Neural cell (in vitro differentiated cells): Measurements from ENCODE around the gene GLS. TPM values are rescaled to one million over a fixed set of nuclear protein-coding genes. Genes with fewer than 3 reads are reported as not detected.

Experiments used
- H2AFZ ChIP-seq: fragments of 200-600, 300-800 bp; sonication (generic), shearing (Covaris generic); 2 replicates; pipeline ENCODE4 v1.6.0; 2014; ENCODE audit warnings: low read depth, mild to moderate bottlenecking, antibody characterized with exemption, low read length, moderate library complexity
- H3F3A ChIP-seq: fragments of 200-600 bp; shearing (Covaris generic); 2 replicates; pipeline ENCODE4 v1.6.1; 2016; ENCODE audit warnings: mild to moderate bottlenecking, moderate library complexity, mixed read lengths, antibody characterized with exemption, low read length; ENCODE audit not compliant: insufficient read depth, poor library complexity, severe bottlenecking
- H3K27ac ChIP-seq: fragments of 200-600, 300-800 bp; sonication (generic), shearing (Covaris generic); 2 replicates; pipeline ENCODE4 v1.5.1; 2014; ENCODE audit warnings: mild to moderate bottlenecking, low read length, moderate library complexity
- H3K27me3 ChIP-seq: fragments of 300-800, 200-600 bp; sonication (generic), shearing (Covaris generic); 2 replicates; pipeline ENCODE4 v1.6.0; 2014; ENCODE audit warnings: mild to moderate bottlenecking, low read depth, low read length, moderate library complexity; ENCODE audit not compliant: insufficient read depth
- H3K36me3 ChIP-seq: fragments of 300-800, 200-600 bp; sonication (generic), shearing (Covaris generic); 2 replicates; pipeline ENCODE4 v1.5.1; 2014; ENCODE audit warnings: mild to moderate bottlenecking, antibody characterized with exemption, low read length, moderate library complexity; ENCODE audit not compliant: insufficient read depth
- H3K4me2 ChIP-seq: fragments of 300-800, 200-600 bp; sonication (generic), shearing (Covaris generic); 2 replicates; pipeline ENCODE4 v1.6.0; 2014; ENCODE audit warnings: mild to moderate bottlenecking, low read length
- H3K4me3 ChIP-seq: fragments of 300-800, 200-600 bp; sonication (generic), shearing (Covaris generic); 2 replicates; pipeline ENCODE4 v1.5.1; 2014; ENCODE audit warnings: mild to moderate bottlenecking, low read length, moderate library complexity
- H3K79me2 ChIP-seq: fragments of 200-600 bp; shearing (Covaris generic); replicated peaks from 2 replicates; pipeline ENCODE4 v1.6.0; 2014; ENCODE audit warnings: mild to moderate bottlenecking, low read length, moderate library complexity; ENCODE audit not compliant: insufficient read depth
- H3K9ac ChIP-seq: fragments of 300-800, 200-600 bp; sonication (generic), shearing (Covaris generic); 2 replicates; pipeline ENCODE4 v1.6.1; 2016; ENCODE audit warnings: mild to moderate bottlenecking, low read length, mixed read lengths
- H3K9me2 ChIP-seq: fragments of 200-600 bp; shearing (Covaris generic); 2 replicates; pipeline ENCODE4 v1.6.1; 2016; ENCODE audit warnings: mild to moderate bottlenecking, low read length, mixed read lengths; ENCODE audit not compliant: insufficient read depth
- H3K9me3 ChIP-seq: fragments of 200-600, 300-800 bp; sonication (generic), shearing (Covaris generic); 2 replicates; pipeline ENCODE4 v1.6.1; 2016; ENCODE audit warnings: mild to moderate bottlenecking, mixed run types, low read length, moderate library complexity, mixed read lengths
- H4K20me1 ChIP-seq: fragments of 200-600 bp; shearing (Covaris generic); 2 replicates; pipeline ENCODE4 v1.6.1; 2016; ENCODE audit warnings: mild to moderate bottlenecking, mixed run types; ENCODE audit not compliant: insufficient read depth
- EP300 ChIP-seq: fragments of 450-650 bp; conservative IDR thresholded peaks from 2 replicates; pipeline ENCODE4 v1.6.1; 2014; ENCODE audit warnings: antibody characterized with exemption, mild to moderate bottlenecking, moderate library complexity; ENCODE audit not compliant: poor library complexity, severe bottlenecking
- EZH2 ChIP-seq: fragments of 200-600, 300-800 bp; shearing (Covaris generic), sonication (generic); IDR thresholded peaks from 2 replicates; pipeline ENCODE4 v1.6.1; 2014; ENCODE audit warnings: antibody characterized with exemption, low read length, borderline replicate concordance, mild to moderate bottlenecking; ENCODE audit not compliant: insufficient read depth, poor library complexity, severe bottlenecking
- MXI1 ChIP-seq: fragments of 450-650 bp; conservative IDR thresholded peaks from 2 replicates; pipeline ENCODE4 v1.6.1; 2014; ENCODE audit warnings: antibody characterized with exemption, mild to moderate bottlenecking; ENCODE audit not compliant: poor library complexity, severe bottlenecking
- POLR2AphosphoS5 ChIP-seq: IDR thresholded peaks from 2 replicates; pipeline ENCODE4 v1.6.1; 2012
- RAD21 ChIP-seq: fragments of 450-650 bp; conservative IDR thresholded peaks from 2 replicates; pipeline ENCODE4 v1.6.1; 2014; ENCODE audit warnings: antibody characterized with exemption, mild to moderate bottlenecking, moderate library complexity
- SMC3 ChIP-seq: fragments of 450-650 bp; conservative IDR thresholded peaks from 2 replicates; pipeline ENCODE4 v1.6.1; 2014; ENCODE audit warnings: antibody characterized with exemption, mild to moderate bottlenecking, moderate library complexity; ENCODE audit not compliant: poor library complexity
- TAF1 ChIP-seq: IDR thresholded peaks from 2 replicates; pipeline ENCODE4 v1.6.1; 2012; ENCODE audit warnings: low read depth
- polyA plus RNA-seq: library from polyadenylated mRNA; depleted of rRNA; stranded (reverse); fragments of >200 nt; gene quantifications from 2 replicates; pipeline ENCODE4 v1.2.3, GENCODE V29; 2014
- TF ChIP-seq, protein P1 (sequence below): fragments of 450-650 bp; IDR thresholded peaks from 2 replicates; pipeline ENCODE4 v1.5.1; 2014; ENCODE audit warnings: antibody characterized with exemption, mild to moderate bottlenecking, moderate library complexity; ENCODE audit not compliant: poor library complexity, severe bottlenecking
- TF ChIP-seq, protein P2 (sequence below): IDR thresholded peaks from 2 replicates; pipeline ENCODE4 v1.6.1; 2012; ENCODE audit warnings: borderline replicate concordance

Gene GLS
- polyA plus RNA-seq, 1 donor from 2014 or later = 90.2 TPM

DNA sequence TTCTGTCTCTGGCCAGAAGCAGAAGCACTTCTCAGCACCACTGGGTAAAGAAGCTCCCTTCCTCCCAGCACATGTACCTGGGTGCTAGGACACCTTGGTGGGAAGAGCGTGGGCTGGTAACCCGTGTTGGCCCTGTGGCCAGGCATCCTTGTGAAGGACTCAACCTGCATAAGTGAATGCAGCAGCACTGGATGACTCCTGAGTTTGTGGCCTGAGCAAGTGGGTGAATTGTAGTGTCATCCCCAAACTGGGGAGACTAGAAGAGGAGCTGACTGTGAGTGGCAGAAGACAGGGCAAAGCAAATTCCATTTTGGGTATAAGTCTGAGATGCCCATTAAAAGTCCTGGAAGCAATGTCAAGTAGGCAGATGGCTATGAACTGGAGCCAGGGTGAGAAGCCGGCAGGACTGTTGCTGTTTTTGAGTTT, 70.0 kb downstream of the GLS start:
- TF ChIP-seq EZH2 = no peak
- TF ChIP-seq TAF1 = no peak
- TF ChIP-seq, protein P1, sequence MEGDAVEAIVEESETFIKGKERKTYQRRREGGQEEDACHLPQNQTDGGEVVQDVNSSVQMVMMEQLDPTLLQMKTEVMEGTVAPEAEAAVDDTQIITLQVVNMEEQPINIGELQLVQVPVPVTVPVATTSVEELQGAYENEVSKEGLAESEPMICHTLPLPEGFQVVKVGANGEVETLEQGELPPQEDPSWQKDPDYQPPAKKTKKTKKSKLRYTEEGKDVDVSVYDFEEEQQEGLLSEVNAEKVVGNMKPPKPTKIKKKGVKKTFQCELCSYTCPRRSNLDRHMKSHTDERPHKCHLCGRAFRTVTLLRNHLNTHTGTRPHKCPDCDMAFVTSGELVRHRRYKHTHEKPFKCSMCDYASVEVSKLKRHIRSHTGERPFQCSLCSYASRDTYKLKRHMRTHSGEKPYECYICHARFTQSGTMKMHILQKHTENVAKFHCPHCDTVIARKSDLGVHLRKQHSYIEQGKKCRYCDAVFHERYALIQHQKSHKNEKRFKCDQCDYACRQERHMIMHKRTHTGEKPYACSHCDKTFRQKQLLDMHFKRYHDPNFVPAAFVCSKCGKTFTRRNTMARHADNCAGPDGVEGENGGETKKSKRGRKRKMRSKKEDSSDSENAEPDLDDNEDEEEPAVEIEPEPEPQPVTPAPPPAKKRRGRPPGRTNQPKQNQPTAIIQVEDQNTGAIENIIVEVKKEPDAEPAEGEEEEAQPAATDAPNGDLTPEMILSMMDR = no peak
- TF ChIP-seq POLR2AphosphoS5 = no peak
- no peak for TF ChIP-seq RAD21
- no peak for TF ChIP-seq EP300
- TF ChIP-seq, protein P2, sequence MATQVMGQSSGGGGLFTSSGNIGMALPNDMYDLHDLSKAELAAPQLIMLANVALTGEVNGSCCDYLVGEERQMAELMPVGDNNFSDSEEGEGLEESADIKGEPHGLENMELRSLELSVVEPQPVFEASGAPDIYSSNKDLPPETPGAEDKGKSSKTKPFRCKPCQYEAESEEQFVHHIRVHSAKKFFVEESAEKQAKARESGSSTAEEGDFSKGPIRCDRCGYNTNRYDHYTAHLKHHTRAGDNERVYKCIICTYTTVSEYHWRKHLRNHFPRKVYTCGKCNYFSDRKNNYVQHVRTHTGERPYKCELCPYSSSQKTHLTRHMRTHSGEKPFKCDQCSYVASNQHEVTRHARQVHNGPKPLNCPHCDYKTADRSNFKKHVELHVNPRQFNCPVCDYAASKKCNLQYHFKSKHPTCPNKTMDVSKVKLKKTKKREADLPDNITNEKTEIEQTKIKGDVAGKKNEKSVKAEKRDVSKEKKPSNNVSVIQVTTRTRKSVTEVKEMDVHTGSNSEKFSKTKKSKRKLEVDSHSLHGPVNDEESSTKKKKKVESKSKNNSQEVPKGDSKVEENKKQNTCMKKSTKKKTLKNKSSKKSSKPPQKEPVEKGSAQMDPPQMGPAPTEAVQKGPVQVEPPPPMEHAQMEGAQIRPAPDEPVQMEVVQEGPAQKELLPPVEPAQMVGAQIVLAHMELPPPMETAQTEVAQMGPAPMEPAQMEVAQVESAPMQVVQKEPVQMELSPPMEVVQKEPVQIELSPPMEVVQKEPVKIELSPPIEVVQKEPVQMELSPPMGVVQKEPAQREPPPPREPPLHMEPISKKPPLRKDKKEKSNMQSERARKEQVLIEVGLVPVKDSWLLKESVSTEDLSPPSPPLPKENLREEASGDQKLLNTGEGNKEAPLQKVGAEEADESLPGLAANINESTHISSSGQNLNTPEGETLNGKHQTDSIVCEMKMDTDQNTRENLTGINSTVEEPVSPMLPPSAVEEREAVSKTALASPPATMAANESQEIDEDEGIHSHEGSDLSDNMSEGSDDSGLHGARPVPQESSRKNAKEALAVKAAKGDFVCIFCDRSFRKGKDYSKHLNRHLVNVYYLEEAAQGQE = no peak
- no peak for TF ChIP-seq MXI1
- TF ChIP-seq SMC3 = no peak
- Histone ChIP-seq H2AFZ (no peak overlapping the region), H3K36me3 (no peaks in the 10 kb centered on the region), H3K4me3 (no peak overlapping the region), H3K9me3 (no peaks in the 10 kb centered on the region), H4K20me1 (no peaks in the 10 kb centered on the region), H3K9ac (no peak overlapping the region), H3K9me2 (no peaks in the 10 kb centered on the region), H3F3A (no peaks in the 10 kb centered on the region), H3K27ac (no peak overlapping the region), H3K4me2 (no peak overlapping the region), H3K79me2 (no peaks in the 10 kb centered on the region), H3K27me3 (no peaks in the 10 kb centered on the region)

DNA sequence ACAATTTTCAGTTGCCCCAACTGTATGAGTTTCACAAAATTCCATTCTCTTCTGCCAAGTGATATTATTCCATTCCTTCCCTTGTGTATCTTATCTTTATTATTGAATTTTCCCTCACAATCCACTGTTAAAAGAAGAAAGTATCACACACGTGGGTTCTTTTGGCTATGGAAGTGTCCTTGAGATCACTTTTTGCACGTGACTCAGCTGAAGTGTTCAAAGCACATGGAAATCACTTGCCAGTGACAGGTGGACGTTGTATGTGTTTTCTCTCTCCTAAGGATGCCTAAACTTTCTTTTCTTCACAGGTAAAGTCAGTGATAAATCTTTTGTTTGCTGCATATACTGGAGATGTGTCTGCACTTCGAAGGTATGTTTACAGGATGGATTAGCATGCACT, 72.6 kb downstream of the GLS start:
- TF ChIP-seq MXI1 = no peak
- TF ChIP-seq, protein P2 = no peak
- no peak for TF ChIP-seq RAD21
- TF ChIP-seq EZH2 = no peak
- Histone ChIP-seq H3K4me2 (no peak overlapping the region), H3K79me2 (no peaks in the 10 kb centered on the region), H3K9ac (no peak overlapping the region), H3K27me3 (no peaks in the 10 kb centered on the region), H3K27ac (no peak overlapping the region), H3K9me3 (no peaks in the 10 kb centered on the region), H4K20me1 (no peaks in the 10 kb centered on the region), H3K4me3 (no peak overlapping the region), H2AFZ (no peak overlapping the region), H3K36me3 (no peaks in the 10 kb centered on the region), H3F3A (no peaks in the 10 kb centered on the region), H3K9me2 (no peaks in the 10 kb centered on the region)
